ENCODE measurements around the gene ARL15. TPM values are rescaled to one million over a fixed set of nuclear protein-coding genes. Genes with fewer than 3 reads are reported as not detected.
"Not testable (repeated sequence)": the region's sequence is repeated elsewhere in the genome, so short reads cannot be mapped to it uniquely, and the experiment has no call there.

ARL15 gene
- total RNA-seq, 1 donor from 2014 or later = 74.4 TPM

DNA sequence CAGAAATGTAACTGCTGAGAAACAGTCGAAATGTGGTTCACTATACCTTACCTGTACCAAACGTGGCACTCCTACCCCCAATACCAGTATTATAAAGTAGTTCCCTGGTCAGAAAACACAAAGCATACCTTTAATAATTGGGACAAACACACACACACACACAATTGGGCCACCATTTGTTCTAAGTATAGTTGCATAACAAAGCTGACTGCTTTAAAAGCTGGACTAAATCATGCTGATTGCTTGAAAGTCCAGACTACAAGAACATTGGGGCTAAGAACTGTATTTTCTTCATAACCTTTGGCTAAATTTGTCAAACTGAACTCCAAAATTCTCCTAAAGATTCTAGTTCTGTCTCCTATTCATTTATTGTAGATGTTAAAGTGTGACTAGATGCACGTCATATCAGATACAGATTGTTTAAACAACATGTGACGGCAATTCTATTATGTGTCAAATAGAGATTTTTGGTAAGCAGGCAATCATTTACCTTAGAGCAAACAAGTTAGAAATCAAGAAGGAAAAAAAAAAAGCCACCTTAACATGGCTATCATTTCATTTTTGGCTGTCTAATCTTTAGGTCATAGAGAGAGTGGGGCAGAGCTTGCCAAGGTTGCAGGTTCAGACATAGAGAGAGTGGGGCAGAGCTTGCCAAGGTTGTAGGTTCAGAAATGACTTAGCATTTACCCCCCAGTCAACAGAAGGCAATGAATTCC lies 265.1 kb downstream of the ARL15 start:
- no peak overlapping the region for H3K4me3 ChIP-seq
- intact Hi-C loops (cut with DNase I) = no loop called here
- TF ChIP-seq POLR2A (IDR thresholded peaks at IDR 0.05) = no peak
- TF ChIP-seq POLR2AphosphoS5 (IDR thresholded peaks at IDR 0.05; ENCODE audit: insufficient read depth in 1 of 2, low read depth in 1 of 2) = no peak
- TF ChIP-seq, protein P1, sequence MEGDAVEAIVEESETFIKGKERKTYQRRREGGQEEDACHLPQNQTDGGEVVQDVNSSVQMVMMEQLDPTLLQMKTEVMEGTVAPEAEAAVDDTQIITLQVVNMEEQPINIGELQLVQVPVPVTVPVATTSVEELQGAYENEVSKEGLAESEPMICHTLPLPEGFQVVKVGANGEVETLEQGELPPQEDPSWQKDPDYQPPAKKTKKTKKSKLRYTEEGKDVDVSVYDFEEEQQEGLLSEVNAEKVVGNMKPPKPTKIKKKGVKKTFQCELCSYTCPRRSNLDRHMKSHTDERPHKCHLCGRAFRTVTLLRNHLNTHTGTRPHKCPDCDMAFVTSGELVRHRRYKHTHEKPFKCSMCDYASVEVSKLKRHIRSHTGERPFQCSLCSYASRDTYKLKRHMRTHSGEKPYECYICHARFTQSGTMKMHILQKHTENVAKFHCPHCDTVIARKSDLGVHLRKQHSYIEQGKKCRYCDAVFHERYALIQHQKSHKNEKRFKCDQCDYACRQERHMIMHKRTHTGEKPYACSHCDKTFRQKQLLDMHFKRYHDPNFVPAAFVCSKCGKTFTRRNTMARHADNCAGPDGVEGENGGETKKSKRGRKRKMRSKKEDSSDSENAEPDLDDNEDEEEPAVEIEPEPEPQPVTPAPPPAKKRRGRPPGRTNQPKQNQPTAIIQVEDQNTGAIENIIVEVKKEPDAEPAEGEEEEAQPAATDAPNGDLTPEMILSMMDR (IDR thresholded peaks at IDR 0.05) = no peak

DNA sequence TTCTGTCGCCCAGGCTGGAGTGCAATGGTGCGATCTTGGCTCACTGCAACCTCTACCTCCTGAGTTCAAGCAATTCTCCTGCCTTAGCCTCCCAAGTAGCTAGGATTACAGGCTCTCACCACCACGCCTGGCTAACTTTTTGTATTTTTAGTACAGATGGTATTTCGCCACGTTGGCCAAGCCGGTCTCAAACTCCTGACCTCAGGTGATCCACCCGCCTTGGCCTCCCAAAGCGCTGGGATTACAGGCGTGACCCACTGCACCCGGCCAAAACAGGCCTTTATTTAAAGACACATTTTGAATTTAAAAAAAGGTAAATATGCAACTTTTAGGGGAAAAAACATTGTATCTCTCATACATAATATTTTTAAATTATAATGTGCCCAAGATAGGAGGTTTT lies 266.1 kb downstream of the ARL15 start:
- intact Hi-C loops (cut with DNase I); H3K36me3 ChIP-seq; H3K4me3 ChIP-seq; DNase-seq (ENCODE audit: extremely low spot score in 2 of 2); H3K4me1 ChIP-seq; H3K27me3 ChIP-seq; H3K9me3 ChIP-seq; H3K27ac ChIP-seq: not testable (repeated sequence)

More for the DNA sequence above, 265.1 kb downstream of the ARL15 start:
- peaks cover 3% of the 10 kb centered on the region for H3K4me1 ChIP-seq
- no peaks in the 10 kb centered on the region for H3K9me3 ChIP-seq
- H3K27me3 ChIP-seq = no peaks in the 10 kb centered on the region
- no peak for DNase-seq (ENCODE audit: extremely low spot score in 2 of 2)
- H3K27ac ChIP-seq = no peak overlapping the region
- H3K36me3 ChIP-seq = no peaks in the 10 kb centered on the region

DNA sequence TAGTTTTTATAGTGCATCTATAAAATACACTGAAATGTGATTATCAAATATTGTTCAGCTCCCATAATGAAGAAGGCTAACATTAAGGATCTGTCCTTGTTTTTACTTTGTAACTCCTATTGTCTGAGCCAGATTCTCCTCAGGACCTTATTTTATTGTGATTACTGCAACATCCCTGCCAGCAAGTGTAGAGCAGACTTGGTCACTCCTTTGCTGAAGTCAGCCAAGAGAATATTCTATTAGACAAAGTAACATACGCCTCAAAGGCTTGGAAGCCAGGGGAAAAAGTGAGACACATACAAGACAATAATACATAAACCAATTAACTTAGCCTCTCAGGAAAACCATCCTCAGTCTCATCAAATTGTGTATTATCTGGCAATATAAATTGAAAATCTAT lies 269.6 kb downstream of the ARL15 start:
- H3K36me3 ChIP-seq = no peaks in the 10 kb centered on the region
- no peak overlapping the region for H3K4me3 ChIP-seq
- intact Hi-C loops (cut with DNase I) = no loop called here
- TF ChIP-seq POLR2AphosphoS5 (IDR thresholded peaks at IDR 0.05; ENCODE audit: insufficient read depth in 1 of 2, low read depth in 1 of 2) (no peak), POLR2A (IDR thresholded peaks at IDR 0.05) (no peak)
- TF ChIP-seq, protein P1 (IDR thresholded peaks at IDR 0.05) = no peak
- H3K27ac ChIP-seq = no peak overlapping the region
- no peaks in the 10 kb centered on the region for H3K27me3 ChIP-seq
- no peaks in the 10 kb centered on the region for H3K4me1 ChIP-seq
- H3K9me3 ChIP-seq = no peaks in the 10 kb centered on the region
- no peak for DNase-seq (ENCODE audit: extremely low spot score in 2 of 2)

DNA sequence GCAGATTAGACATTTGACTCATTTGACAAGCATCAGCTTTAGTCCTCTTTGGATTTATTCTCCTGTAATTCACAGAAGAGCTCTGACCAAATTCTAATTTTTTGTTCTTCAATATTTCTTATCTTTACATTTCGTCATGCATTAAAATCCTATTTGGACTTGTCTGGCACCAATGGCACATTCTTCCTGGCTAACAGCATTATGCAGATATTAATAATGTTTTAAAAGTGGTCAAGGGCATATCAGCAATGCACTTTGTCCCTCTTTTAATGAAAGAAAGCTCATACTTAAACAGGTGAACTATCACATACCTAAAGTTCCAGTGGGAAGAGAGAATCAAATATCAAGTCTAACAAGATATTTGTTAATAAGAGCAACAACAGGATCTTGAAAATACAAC lies 270.4 kb downstream of the ARL15 start:
- Histone ChIP-seq H3K9me3 (no peaks in the 10 kb centered on the region), H3K36me3 (no peaks in the 10 kb centered on the region), H3K4me3 (no peak overlapping the region), H3K27me3 (no peaks in the 10 kb centered on the region), H3K4me1 (no peaks in the 10 kb centered on the region), H3K27ac (no peak overlapping the region)
- DNase-seq (ENCODE audit: extremely low spot score in 2 of 2) = no peak
- intact Hi-C loops (cut with DNase I) = no loop called here
- TF ChIP-seq POLR2AphosphoS5 (IDR thresholded peaks at IDR 0.05; ENCODE audit: insufficient read depth in 1 of 2, low read depth in 1 of 2) = no peak
- no peak for TF ChIP-seq POLR2A (IDR thresholded peaks at IDR 0.05)
- TF ChIP-seq, protein P1 (IDR thresholded peaks at IDR 0.05) = no peak

DNA sequence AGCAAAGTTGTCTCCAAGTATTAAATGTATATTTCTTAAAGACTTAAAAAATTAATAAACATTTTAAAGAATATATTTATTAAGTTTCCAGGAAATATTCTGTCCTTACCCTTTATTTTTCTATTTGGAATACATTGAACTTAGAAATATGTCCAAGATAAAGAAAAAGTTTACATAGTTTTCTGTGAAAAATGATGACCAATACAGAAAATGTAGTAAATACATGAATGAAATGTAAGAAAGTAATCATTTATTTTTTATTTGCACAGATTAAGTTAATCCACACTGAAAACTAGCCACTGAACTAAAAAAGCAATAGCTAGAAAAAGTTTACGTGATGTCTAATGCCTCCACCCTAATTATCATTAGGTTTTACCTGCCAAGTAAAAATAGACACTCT lies 273.2 kb downstream of the ARL15 start:
- intact Hi-C loops (cut with DNase I) = no loop called here
- DNase-seq (ENCODE audit: extremely low spot score in 2 of 2) = no peak
- no peaks in the 10 kb centered on the region for H3K9me3 ChIP-seq
- H3K36me3 ChIP-seq = no peaks in the 10 kb centered on the region
- no peak overlapping the region for H3K4me3 ChIP-seq
- TF ChIP-seq POLR2AphosphoS5 (IDR thresholded peaks at IDR 0.05; ENCODE audit: insufficient read depth in 1 of 2, low read depth in 1 of 2) (no peak), POLR2A (IDR thresholded peaks at IDR 0.05) (no peak)
- TF ChIP-seq, protein P1 (IDR thresholded peaks at IDR 0.05) = no peak
- H3K27ac ChIP-seq = no peak overlapping the region
- H3K27me3 ChIP-seq = no peaks in the 10 kb centered on the region
- H3K4me1 ChIP-seq = no peaks in the 10 kb centered on the region

Measured in vagina (tissue), 2 donors.